Stimulated activated naive CD8-positive, alpha-beta T cell treated with anti-CD3 and anti-CD28 coated beads, Interleukin-15, Interleukin-2, amounts not matched to agents 100 ng/mL and 50 ng/mL, for 24 hours (primary cell): ENCODE results near the gene PLEKHG5.

Experiments
- H3K27ac Mint-ChIP-seq: one replicate; pipeline ENCODE4 v1.8.0; 2021; ENCODE audit warnings: mild to moderate bottlenecking, mixed read lengths
- H3K27me3 Mint-ChIP-seq: one replicate; pipeline ENCODE4 v1.8.0; 2021; ENCODE audit warnings: mixed read lengths
- H3K36me3 Mint-ChIP-seq: one replicate; pipeline ENCODE4 v1.8.0; 2021; ENCODE audit warnings: low read depth, mixed read lengths
- H3K4me1 Mint-ChIP-seq: one replicate; pipeline ENCODE4 v1.8.0; 2021; ENCODE audit warnings: low read depth, mixed read lengths
- H3K4me3 Mint-ChIP-seq: one replicate; pipeline ENCODE4 v1.8.0; 2021; ENCODE audit warnings: mild to moderate bottlenecking, mixed read lengths
- H3K9me3 Mint-ChIP-seq: one replicate; pipeline ENCODE4 v1.8.0; 2021; ENCODE audit warnings: mixed read lengths

PLEKHG5 gene

GRCh38 chr1:6468729-6469461 lies 22.6 kb downstream of the PLEKHG5 start:
- Mint-ChIP-seq H3K27ac (no peak overlapping the region), H3K4me3 (no peak overlapping the region), H3K27me3 (no peaks in the 10 kb centered on the region), H3K9me3 (no peaks in the 10 kb centered on the region), H3K4me1 (peaks cover 9% of the 10 kb centered on the region), H3K36me3 (peaks cover 9% of the 10 kb centered on the region)

GRCh38 chr1:6467744-6468688 lies 23.5 kb downstream of the PLEKHG5 start:
- Mint-ChIP-seq H3K36me3 (peaks cover 14% of the 10 kb centered on the region), H3K27me3 (no peaks in the 10 kb centered on the region), H3K4me3 (no peak overlapping the region), H3K27ac (no peak overlapping the region), H3K9me3 (no peaks in the 10 kb centered on the region), H3K4me1 (peaks cover 14% of the 10 kb centered on the region)

GRCh38 chr1:6467224-6467623 lies 24.2 kb downstream of the PLEKHG5 start:
- peaks cover 22% of the 10 kb centered on the region for H3K4me1 Mint-ChIP-seq
- peaks cover 22% of the 10 kb centered on the region for H3K36me3 Mint-ChIP-seq
- H3K9me3 Mint-ChIP-seq = no peaks in the 10 kb centered on the region
- H3K27ac Mint-ChIP-seq = no peak overlapping the region
- H3K27me3 Mint-ChIP-seq = no peaks in the 10 kb centered on the region
- H3K4me3 Mint-ChIP-seq = no peak overlapping the region

- Mint-ChIP-seq H3K27ac (no peak overlapping the region), H3K27me3 (no peaks in the 10 kb centered on the region), H3K4me1 (peaks cover 26% of the 10 kb centered on the region), H3K36me3 (peaks cover 25% of the 10 kb centered on the region), H3K9me3 (no peaks in the 10 kb centered on the region), H3K4me3 (peak overlapping the region; percentile 93)
Measured at GRCh38 chr1:6466751-6467150, 24.7 kb downstream of the PLEKHG5 start.

- peak within 1 kb of the TSS; percentile 84 for H3K27ac Mint-ChIP-seq
- no peaks in the 10 kb centered on the region for H3K27me3 Mint-ChIP-seq
- peak within 1 kb of the TSS; percentile 93 for H3K4me3 Mint-ChIP-seq
- H3K4me1 Mint-ChIP-seq = peaks cover 32% of the 10 kb centered on the region
- no peaks in the 10 kb centered on the region for H3K9me3 Mint-ChIP-seq
- H3K36me3 Mint-ChIP-seq = peaks cover 25% of the 10 kb centered on the region
Measured at GRCh38 chr1:6466023-6466422, 25.4 kb downstream of the PLEKHG5 start, which contains the start of gene TNFRSF25. Gene TNFRSF25, minus strand, starts transcription at chr1:6466173. Its CDS starts 66 bp downstream, at chr1:6466107.

- peak overlapping the region; percentile 93 for H3K4me3 Mint-ChIP-seq
- H3K9me3 Mint-ChIP-seq = no peaks in the 10 kb centered on the region
- peaks cover 25% of the 10 kb centered on the region for H3K36me3 Mint-ChIP-seq
- H3K27ac Mint-ChIP-seq = peak overlapping the region; percentile 84
- peaks cover 37% of the 10 kb centered on the region for H3K4me1 Mint-ChIP-seq
- no peaks in the 10 kb centered on the region for H3K27me3 Mint-ChIP-seq
Measured at GRCh38 chr1:6465461-6466005, 25.9 kb downstream of the PLEKHG5 start.

- H3K4me1 Mint-ChIP-seq = peaks cover 42% of the 10 kb centered on the region
Measured at GRCh38 chr1:6464915-6465314, 26.6 kb downstream of the PLEKHG5 start.

GRCh38 chr1:6464514-6464836 lies 27.0 kb downstream of the PLEKHG5 start:
- peaks cover 25% of the 10 kb centered on the region for H3K36me3 Mint-ChIP-seq
- H3K27me3 Mint-ChIP-seq = no peaks in the 10 kb centered on the region
- H3K4me3 Mint-ChIP-seq = peak overlapping the region; percentile 93
- peaks cover 47% of the 10 kb centered on the region for H3K4me1 Mint-ChIP-seq
- no peaks in the 10 kb centered on the region for H3K9me3 Mint-ChIP-seq
- H3K27ac Mint-ChIP-seq = peak overlapping the region; percentile 91

More at GRCh38 chr1:6464915-6465314, 26.6 kb downstream of the PLEKHG5 start:
- Mint-ChIP-seq H3K9me3 (no peaks in the 10 kb centered on the region), H3K4me3 (peak overlapping the region; percentile 93), H3K27me3 (no peaks in the 10 kb centered on the region), H3K27ac (peak overlapping the region; percentile 91), H3K36me3 (peaks cover 25% of the 10 kb centered on the region)

GRCh38 chr1:6463120-6463412 lies 28.4 kb downstream of the PLEKHG5 start:
- peak overlapping the region; percentile 52 for H3K27ac Mint-ChIP-seq
- H3K36me3 Mint-ChIP-seq = peaks cover 25% of the 10 kb centered on the region
- peaks cover 51% of the 10 kb centered on the region for H3K4me1 Mint-ChIP-seq
- peak overlapping the region; percentile 51 for H3K4me3 Mint-ChIP-seq
- H3K27me3 Mint-ChIP-seq = no peaks in the 10 kb centered on the region
- no peaks in the 10 kb centered on the region for H3K9me3 Mint-ChIP-seq

- H3K4me3 Mint-ChIP-seq = peak overlapping the region; percentile 15
- peaks cover 51% of the 10 kb centered on the region for H3K4me1 Mint-ChIP-seq
- no peaks in the 10 kb centered on the region for H3K9me3 Mint-ChIP-seq
- peaks cover 25% of the 10 kb centered on the region for H3K36me3 Mint-ChIP-seq
- H3K27ac Mint-ChIP-seq = peak overlapping the region; percentile 5
- H3K27me3 Mint-ChIP-seq = no peaks in the 10 kb centered on the region
Measured at GRCh38 chr1:6462412-6463119, 28.9 kb downstream of the PLEKHG5 start.

- H3K9me3 Mint-ChIP-seq = no peaks in the 10 kb centered on the region
- H3K4me3 Mint-ChIP-seq = peak overlapping the region; percentile 15
- H3K4me1 Mint-ChIP-seq = peaks cover 51% of the 10 kb centered on the region
- H3K27ac Mint-ChIP-seq = peak overlapping the region; percentile 5
- peaks cover 7% of the 10 kb centered on the region for H3K27me3 Mint-ChIP-seq
- H3K36me3 Mint-ChIP-seq = peaks cover 25% of the 10 kb centered on the region
Measured at GRCh38 chr1:6461538-6462411, 29.7 kb downstream of the PLEKHG5 start.

- Mint-ChIP-seq H3K4me3 (peak overlapping the region; percentile 66), H3K9me3 (no peaks in the 10 kb centered on the region), H3K36me3 (peaks cover 25% of the 10 kb centered on the region), H3K27me3 (peaks cover 11% of the 10 kb centered on the region), H3K4me1 (peaks cover 51% of the 10 kb centered on the region), H3K27ac (peak overlapping the region; percentile 61)
Measured at GRCh38 chr1:6461051-6461530, 30.4 kb downstream of the PLEKHG5 start.

GRCh38 chr1:6460301-6461050 lies 31.0 kb downstream of the PLEKHG5 start:
- no peaks in the 10 kb centered on the region for H3K9me3 Mint-ChIP-seq
- peak overlapping the region; percentile 61 for H3K27ac Mint-ChIP-seq
- H3K4me3 Mint-ChIP-seq = peak overlapping the region; percentile 66
- peaks cover 25% of the 10 kb centered on the region for H3K36me3 Mint-ChIP-seq
- peaks cover 11% of the 10 kb centered on the region for H3K27me3 Mint-ChIP-seq
- peaks cover 51% of the 10 kb centered on the region for H3K4me1 Mint-ChIP-seq
